NCI-H1048 (cell line): Measurements from ENCODE around the gene AQP6.

Experiments used
- DNase-seq: peaks from one replicate; lab custom pipeline; 2025; lab: John Stamatoyannopoulos, UW

AQP6 gene

DNA sequence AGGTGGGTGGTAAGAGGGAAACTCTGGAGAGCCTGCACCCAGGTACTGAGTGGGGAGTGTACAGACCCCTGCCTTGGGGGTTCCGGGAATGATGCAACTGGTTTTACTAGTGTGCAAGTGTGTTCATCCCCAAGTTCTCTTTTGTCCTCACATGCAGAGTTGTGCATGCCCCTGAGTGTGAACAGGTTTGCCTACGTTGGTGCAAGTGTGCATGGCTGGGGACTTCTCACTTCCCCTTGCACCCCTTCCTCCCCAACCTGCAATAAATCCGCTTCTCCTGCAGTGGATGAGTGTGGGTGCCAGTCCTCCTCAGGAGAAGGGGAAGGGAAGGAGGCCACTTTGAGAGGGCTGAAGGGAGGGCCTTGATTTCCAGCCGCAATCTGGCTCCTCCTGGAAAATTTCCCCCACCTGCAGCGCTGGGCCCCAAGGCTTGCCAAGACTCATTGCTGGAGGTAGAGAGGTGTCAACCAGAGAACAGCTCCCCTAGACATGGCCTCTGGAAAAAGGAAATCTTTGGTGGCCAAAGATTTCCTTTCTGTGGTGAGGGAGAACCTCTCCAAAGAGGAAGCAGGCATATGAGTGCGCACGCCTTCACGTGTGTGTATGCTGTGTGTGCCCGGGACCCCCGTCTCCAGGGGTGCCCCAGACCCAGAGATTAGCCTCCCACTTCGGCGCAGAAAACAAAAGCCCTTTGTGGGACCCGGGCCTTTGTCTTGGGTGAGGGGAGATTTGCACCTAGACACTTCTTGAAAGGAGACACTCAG, 16.7 kb upstream of the AQP6 start:
- DNase-seq: no peak

DNA sequence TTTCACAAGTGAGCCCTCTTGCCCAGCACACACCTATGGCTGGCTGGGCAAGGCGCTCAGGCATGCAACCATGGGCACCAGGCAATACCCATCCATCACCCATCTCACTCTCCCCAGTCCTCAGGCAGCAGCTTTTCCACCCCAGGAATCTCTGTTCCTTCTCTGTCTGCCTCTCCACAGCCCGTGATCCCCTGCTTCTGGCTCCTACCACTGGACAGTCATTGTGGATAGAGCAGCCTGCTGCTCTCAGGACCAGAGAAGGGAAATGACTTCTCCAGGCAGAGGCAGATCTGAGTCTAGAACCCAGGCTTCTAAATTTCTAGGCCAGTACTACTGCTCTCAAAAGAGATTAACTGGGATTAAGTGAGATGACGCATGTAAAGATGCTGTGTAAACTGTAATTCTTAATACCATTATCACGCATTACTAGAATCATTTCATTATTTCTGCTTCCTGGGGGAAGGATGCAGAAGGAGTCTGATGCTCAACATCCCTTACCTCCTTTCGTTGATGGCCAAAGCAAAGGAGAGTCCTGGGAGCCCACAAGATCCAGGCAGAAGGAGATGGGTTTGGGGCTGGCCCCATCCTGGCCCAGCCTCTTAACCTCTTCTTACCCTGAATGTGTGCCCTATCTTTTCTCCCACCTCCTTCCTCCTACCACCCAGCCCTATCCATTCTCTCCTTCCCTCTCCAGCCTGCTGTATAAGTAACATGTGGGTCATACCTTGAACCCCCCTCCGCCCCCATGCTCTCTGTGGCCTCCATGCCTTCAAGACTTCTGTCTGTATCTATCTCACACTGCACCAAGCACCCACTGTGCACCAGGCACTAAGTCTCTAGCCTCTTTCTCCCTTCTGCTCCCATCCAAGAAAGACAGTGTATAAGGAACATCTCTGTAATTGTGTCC, 15.8 kb upstream of the AQP6 start:
- DNase-seq: no peak

GRCh38 chr12:49957570-49957967, 15.2 kb upstream of the AQP6 start:
- DNase-seq: no peak

- no peak for DNase-seq
Observed at GRCh38 chr12:49959685-49960473, 12.9 kb upstream of the AQP6 start.

- DNase-seq: no peak
Observed at GRCh38 chr12:49960474-49961110, 12.2 kb upstream of the AQP6 start.

- DNase-seq: no peak
Observed at GRCh38 chr12:49961111-49961922, 11.4 kb upstream of the AQP6 start, which contains the start of gene AQP5. TSS of gene AQP5 (plus strand) at chr12:49961872. CDS start at chr12:49962018, 146 bp downstream.

- no peak for DNase-seq
Observed at GRCh38 chr12:49961993-49962764, 10.6 kb upstream of the AQP6 start.

DNA sequence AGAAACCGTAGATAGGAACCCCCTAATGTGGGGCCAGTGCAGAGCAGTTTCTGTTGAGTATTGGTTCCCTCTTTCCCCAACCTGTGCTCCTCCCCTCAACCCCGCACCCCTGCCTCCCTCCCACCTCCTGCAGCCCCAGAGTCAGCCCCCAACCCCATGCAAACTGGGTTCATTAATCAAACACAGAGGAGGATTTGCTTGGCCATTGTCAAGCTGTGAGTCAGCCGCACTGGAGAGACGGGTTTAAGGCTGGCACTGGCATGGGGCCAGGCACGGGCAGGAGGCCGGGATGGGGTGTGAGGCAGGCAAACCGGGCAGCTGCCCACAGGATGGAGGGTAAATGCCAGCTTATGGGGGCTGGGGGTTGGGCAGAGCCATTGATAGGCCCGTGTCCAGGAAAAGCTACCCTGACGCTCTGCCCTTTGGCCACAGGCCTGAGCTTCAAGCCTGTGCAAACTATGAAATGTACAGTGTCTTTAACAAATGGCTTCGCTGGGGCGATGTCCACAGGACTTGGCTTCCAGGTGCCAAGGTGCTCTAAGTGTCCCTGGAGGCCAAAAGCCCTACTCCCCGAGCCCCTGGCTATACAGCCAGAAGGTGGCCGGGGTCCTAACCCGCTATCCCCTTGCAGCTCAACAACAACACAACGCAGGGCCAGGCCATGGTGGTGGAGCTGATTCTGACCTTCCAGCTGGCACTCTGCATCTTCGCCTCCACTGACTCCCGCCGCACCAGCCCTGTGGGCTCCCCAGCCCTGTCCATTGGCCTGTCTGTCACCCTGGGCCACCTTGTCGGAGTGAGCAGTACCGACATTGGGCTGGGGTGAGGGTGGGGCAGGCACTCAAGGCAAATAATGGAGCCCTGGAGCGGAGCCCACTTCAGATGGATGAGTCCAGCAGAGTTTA, 9.6 kb upstream of the AQP6 start:
- no peak for DNase-seq

- DNase-seq: no peak
Observed at GRCh38 chr12:49963976-49964815, 8.6 kb upstream of the AQP6 start.

DNA sequence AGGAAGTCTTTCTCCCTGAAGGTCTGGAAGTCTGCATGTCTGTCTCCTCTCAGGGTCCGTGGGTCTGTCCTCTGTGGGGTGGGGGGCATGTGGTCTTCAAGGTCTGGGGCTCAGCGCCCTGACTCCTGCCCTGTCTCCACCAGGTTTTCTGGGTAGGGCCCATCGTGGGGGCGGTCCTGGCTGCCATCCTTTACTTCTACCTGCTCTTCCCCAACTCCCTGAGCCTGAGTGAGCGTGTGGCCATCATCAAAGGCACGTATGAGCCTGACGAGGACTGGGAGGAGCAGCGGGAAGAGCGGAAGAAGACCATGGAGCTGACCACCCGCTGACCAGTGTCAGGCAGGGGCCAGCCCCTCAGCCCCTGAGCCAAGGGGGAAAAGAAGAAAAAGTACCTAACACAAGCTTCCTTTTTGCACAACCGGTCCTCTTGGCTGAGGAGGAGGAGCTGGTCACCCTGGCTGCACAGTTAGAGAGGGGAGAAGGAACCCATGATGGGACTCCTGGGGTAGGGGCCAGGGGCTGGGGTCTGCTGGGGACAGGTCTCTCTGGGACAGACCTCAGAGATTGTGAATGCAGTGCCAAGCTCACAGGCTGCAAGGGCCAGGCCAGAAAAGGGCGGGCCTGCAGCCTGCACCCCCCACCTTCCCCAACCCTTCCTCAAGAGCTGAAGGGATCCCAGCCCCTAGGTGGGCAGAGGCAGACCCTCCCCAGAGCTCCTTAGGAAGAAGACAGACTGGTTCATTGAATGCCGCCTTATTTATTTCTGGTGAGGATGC, 7.7 kb upstream of the AQP6 start:
- no peak for DNase-seq

- no peak for DNase-seq
Observed at GRCh38 chr12:49965836-49966235, 6.9 kb upstream of the AQP6 start.

DNA sequence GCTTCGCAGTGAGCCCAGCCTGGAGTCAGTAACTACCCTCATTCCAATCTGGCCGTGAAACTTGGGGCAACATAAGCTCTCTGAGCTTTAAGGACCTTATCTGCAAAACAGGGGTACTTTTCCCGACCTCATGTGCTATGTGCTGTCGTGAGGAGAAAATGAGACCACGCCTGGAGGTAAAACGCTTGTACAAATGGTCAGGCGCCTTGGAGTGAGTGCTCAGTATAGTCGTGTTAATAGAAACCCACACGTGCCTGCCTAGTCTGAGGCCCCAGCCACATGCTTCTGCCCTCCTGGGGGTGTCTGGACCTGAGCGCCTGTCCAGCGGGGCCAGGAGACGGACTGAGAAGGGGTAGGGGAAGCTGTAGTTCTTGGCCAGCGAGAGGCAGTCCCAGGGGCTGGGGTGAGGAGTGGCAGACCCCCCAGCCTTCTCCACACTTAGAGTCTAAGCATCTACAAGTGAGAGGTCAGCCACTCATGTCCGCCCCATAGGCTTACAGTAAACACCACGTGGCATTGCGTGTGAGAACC, 6.2 kb upstream of the AQP6 start:
- DNase-seq: no peak

DNA sequence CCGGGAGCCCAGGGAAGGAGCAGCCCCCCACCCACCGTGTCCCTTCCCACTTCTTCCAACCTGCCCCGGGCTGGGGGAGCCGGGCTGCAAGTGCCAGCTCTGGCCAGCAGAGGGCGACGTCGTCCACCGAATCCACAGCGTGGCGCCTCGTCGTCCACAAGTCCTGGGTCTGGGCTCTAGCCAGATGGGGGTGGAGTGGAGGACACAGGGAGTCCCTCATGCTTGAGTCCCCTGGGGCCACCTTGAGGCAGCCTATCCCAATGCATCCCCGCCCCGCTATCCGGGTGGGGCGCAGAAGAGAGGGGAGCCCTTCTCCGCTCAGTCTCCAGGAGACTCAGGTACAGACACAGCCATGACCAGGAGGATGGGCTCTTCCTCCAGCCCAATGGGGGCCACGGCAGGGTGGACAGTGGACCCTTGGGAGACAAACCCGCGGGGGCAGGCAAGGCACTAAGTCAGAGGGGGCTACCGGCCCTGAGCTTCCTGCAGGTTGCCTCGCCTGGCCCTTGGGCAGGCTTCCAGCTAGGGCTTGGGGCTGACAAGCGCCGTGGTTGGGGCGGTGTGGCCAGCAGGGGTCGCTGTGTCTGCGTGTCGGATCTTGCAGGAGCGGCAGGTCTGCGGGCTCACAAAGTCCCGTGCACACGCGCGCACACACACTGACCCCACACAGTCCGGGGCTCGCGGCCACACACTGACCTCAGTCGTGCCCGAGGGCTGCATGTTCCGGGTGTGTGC, 5.5 kb upstream of the AQP6 start:
- DNase-seq: peak; percentile 49

GRCh38 chr12:49967777-49968250, 4.9 kb upstream of the AQP6 start:
- no peak for DNase-seq

DNA sequence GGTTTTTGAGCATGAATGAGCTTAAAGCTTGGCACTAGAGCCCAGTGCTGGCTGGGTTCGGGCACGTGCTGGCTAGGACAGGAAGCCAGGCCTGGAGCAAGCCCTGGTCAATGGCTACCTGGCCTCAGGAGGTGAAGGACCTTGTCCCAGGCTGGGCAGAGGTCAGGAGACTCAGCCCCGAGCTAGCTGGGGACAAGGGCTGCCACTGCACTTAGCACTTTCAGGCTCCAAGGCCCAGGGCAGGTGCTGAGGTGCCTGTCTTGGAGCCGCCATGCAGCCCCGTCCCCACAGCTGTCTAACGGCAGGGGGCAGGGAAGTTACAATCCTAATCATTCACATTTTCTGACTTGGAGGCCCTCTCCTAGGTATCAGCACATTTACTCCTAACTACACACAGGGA, 4.3 kb upstream of the AQP6 start:
- no peak for DNase-seq

DNA sequence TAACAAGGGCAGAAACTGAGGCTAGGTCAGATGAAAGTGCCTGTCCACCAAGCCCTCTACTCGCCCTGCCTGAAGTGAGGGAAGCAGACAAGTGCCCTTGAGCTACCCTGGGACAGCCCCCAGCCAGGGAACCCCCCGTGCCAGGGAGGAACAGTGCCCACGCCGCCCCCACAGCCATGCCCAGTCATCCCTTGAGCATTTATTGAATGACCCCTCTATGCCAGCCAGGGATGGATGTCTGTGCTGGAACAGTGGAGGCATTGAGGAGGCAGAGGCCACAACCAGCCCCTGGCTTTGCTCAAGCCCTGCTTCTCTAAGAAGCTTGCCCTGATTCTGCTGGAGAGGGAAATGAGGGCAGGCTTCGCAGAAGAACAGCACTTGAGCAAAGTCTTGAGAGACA, 3.7 kb upstream of the AQP6 start:
- no peak for DNase-seq
